Heart right ventricle (tissue), 16 donors: ENCODE data around the gene CHAC1. TPM values are rescaled to one million over a fixed set of nuclear protein-coding genes. Genes with fewer than 3 reads are reported as not detected.

Experiments
- ATAC-seq, 8 donors: fragments of 200-7000 bp; cut with Tn5 transposase; one replicate each; pipeline ENCODE4 v1.9.1; 2020; ENCODE audit warnings: mild to moderate bottlenecking in 8 of 8, moderate library complexity in 8 of 8, moderate number of reproducible peaks in 1 of 8
- DNase-seq, 2 donors: peaks; one replicate each; pipeline ENCODE4 v3.0.0-alpha.2; 2020
- H3K27ac ChIP-seq, 10 donors: fragments of 200-600 bp; sonication (generic) in 2 of 10; one replicate each; pipeline versions ENCODE4 v1.5.0 to v1.8.0; 2020 to 2022; ENCODE audit warnings: mild to moderate bottlenecking in 3 of 10
- H3K27me3 ChIP-seq, 7 donors: fragments of 200-600 bp; one replicate each; pipeline ENCODE4 v1.8.0; 2021 to 2022; ENCODE audit warnings: mild to moderate bottlenecking in 2 of 7
- H3K36me3 ChIP-seq, 9 donors: fragments of 200-600 bp; sonication (generic) in 1 of 9; one replicate each; pipeline versions ENCODE4 v1.5.0 to v1.8.0; 2020 to 2022; ENCODE audit warnings: mild to moderate bottlenecking in 2 of 9
- H3K4me1 ChIP-seq, 9 donors: fragments of 200-600 bp; sonication (generic) in 1 of 9; one replicate each; pipeline versions ENCODE4 v1.5.0 to v1.8.0; 2020 to 2022; ENCODE audit warnings: mild to moderate bottlenecking in 4 of 9
- H3K4me3 ChIP-seq, 10 donors: fragments of 200-600 bp; sonication (generic) in 2 of 10; one replicate each; pipeline versions ENCODE4 v1.5.0 to v1.8.0; 2020 to 2022; ENCODE audit warnings: mild to moderate bottlenecking in 7 of 10, moderate library complexity in 2 of 10
- H3K9me3 ChIP-seq, 11 donors: fragments of 200-600 bp in 10 of 11; sonication (generic) in 2 of 11; one replicate each; pipeline versions ENCODE4 v1.5.0 to v1.8.0; 2013 to 2022; ENCODE audit warnings: mild to moderate bottlenecking in 2 of 11, control low read depth in 1 of 11, moderate library complexity in 1 of 11
- WGBS, 2 donors: extraction: QIAGEN DNeasy Blood & Tissue Kit; methylation state at CpG; one replicate each; pipeline ENCODE4 v1.1.7; 2013; ENCODE audit warnings: inconsistent platforms in 1 of 2; 5-methylcytosine and 5-hydroxymethylcytosine counted together
- intact Hi-C, 10 donors: fragments of 100-400 bp; cut with DNase I; formaldehyde crosslinking; loops; one replicate each; pipeline versions ENCODE4 v1.11.1 to v1.14.2; 2022
- polyA plus RNA-seq, 2 donors: library from polyadenylated mRNA; stranded (reverse); fragments of 200-250 nt; gene quantifications; one replicate each; pipeline ENCODE4 v1.2.3, GENCODE V29; 2013
- total RNA-seq, 10 donors: library from RNA; stranded (reverse); fragmentation: NEBNext Ultra II Directional in 3 of 10; extraction: Animal tissue kit (Norgen Biotek cat#: 25700) in 3 of 10; gene quantifications; one replicate each; pipeline versions ENCODE4 v1.2.1 to v1.2.4, GENCODE V29; 2021 to 2023
- TF ChIP-seq, protein P1 (sequence below), 9 donors: fragments of 200-600 bp; sonication (generic) in 2 of 9; IDR thresholded peaks; one replicate each; pipeline versions ENCODE4 v1.5.0 to v1.8.0; 2021 to 2022; ENCODE audit warnings: antibody characterized with exemption in 9 of 9, mild to moderate bottlenecking in 5 of 9, moderate library complexity in 1 of 9
- donor health status: Arrhythmogenic right ventricular cardiomyopathy.
- donor health status: ischemic (EF 13 %, LVEDD 7.1; RV severe dilation, severe dysfunction).
- donor health status: healthy with polysubstance abuse.
- donor health status: DM: no; HTN: yes; CAD: no.
- donor health status: DM: no; HTN: no; CAD: no.
- donor health status: ischemic (EF 25% LVEDD 6.9; RV normal size, moderate dysfunction).
- donor health status: ischemic (EF 25% LVEDD 5.7; RV mildly dilated, moderate dysfunction).
- donor health status: healthy.
- donor health status: DM: yes; HTN: yes; CAD: no.
- donor health status: Ischemic cardiomyopathy.
- donor health status: ischemic (EF 35%, LVEDD 5.7; RV mildly dilated, moderate dysfunction).
- donor health status: nonischemic (EF 11% LVEDD 7.7; RV severe dilation, severe dysfunction).
- donor health status: DM: yes; HTN: yes; CAD: no.
- donor health status: PGD.
- donor health status: ischemic (EF 29% LVEDD 5.4; RV normal size, mild dysfunction).
- donor health status: nonischemic (EF 23%, LVEDD 6.1; RV moderate dilation, normal function).

CHAC1 gene
- total and polyA plus RNA-seq, 12 donors, result 0.31 to 7.6 (median 1.7) TPM

DNA sequence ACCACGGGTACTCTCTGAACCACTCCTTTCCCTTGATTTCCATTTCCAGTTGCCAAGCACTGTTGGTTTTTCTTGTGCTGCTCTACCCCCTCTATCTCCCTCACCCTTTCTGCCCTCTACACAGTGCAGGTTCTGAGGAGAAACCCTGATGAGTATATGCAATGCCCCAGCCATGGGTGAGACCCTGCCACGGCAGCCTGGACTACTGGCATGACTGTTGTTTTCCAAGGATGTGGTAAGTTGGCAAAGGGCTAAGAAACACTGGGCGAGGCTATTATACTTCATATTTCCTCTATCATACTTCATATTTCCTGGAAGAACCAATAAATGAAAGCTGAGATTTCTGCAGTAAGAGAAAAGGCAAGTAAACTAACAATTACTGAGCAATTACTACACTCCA is 27.9 kb downstream of the CHAC1 start:
- DNase-seq, result no peak
- H3K4me3 ChIP-seq, result no peak overlapping the region
- H3K27ac ChIP-seq, result no peak overlapping the region
- no peaks in the 10 kb centered on the region for H3K27me3 ChIP-seq
- intact Hi-C loops, result loop anchor here in 1 of 10 donors (5.0 kb wide), 1 partner anchor 39 kb away; no protein-coding TSS in a partner anchor
- WGBS, 2 donors, result 74 to 86% methylated on average over 3 of the region's 3 CpGs
- H3K36me3 ChIP-seq, result peaks cover 0 to 100% (median 62%) of the 10 kb centered on the region in 9 donors
- TF ChIP-seq, protein P1, sequence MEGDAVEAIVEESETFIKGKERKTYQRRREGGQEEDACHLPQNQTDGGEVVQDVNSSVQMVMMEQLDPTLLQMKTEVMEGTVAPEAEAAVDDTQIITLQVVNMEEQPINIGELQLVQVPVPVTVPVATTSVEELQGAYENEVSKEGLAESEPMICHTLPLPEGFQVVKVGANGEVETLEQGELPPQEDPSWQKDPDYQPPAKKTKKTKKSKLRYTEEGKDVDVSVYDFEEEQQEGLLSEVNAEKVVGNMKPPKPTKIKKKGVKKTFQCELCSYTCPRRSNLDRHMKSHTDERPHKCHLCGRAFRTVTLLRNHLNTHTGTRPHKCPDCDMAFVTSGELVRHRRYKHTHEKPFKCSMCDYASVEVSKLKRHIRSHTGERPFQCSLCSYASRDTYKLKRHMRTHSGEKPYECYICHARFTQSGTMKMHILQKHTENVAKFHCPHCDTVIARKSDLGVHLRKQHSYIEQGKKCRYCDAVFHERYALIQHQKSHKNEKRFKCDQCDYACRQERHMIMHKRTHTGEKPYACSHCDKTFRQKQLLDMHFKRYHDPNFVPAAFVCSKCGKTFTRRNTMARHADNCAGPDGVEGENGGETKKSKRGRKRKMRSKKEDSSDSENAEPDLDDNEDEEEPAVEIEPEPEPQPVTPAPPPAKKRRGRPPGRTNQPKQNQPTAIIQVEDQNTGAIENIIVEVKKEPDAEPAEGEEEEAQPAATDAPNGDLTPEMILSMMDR (IDR thresholded peaks at IDR 0.05), result no peak
- H3K9me3 ChIP-seq, result no peaks in the 10 kb centered on the region
- ATAC-seq, result no peak
- peaks cover 0 to 16% (median 0%) of the 10 kb centered on the region in 9 donors for H3K4me1 ChIP-seq

DNA sequence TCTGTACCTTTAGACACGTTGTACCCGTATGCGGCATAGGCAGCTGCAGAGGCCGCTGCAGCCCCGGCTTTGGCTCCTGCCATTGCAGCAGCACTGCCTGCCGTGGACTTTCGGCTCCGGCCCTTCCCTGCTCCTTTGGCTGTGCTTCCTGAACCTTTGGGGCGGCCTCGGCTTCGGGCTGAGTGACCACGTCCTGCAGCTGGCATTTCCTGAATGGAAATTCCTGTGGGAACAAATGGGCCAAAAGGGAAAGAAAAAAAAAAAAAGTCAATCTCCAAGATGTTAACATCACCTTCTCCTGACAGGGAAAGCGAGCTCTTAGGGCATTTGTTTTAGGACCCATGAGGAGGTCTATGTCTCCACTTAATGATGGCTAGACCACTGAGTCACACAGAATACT is 29.6 kb downstream of the CHAC1 start:
- Histone ChIP-seq H3K27ac (peak overlapping the region in 3 of 10 donors; percentile 13 to 34 (median 16)), H3K9me3 (no peaks in the 10 kb centered on the region), H3K4me3 (no peak overlapping the region), H3K27me3 (no peaks in the 10 kb centered on the region), H3K36me3 (peaks cover 0 to 100% (median 73%) of the 10 kb centered on the region in 9 donors), H3K4me1 (peaks cover 0 to 16% (median 0%) of the 10 kb centered on the region in 9 donors)
- ATAC-seq (peak in 3 of 8 donors; percentile 41 to 60 (median 50)), DNase-seq (peak in 1 of 2 donors; percentile 32)
- TF ChIP-seq, protein P1 (IDR thresholded peaks at IDR 0.05), result no peak
- intact Hi-C loops, result loop anchor here in 1 of 10 donors (5.0 kb wide), 1 partner anchor 41 kb away; no protein-coding TSS in a partner anchor
- WGBS, 2 donors, result 63 to 72% methylated on average over 13 of the region's 13 CpGs

DNA sequence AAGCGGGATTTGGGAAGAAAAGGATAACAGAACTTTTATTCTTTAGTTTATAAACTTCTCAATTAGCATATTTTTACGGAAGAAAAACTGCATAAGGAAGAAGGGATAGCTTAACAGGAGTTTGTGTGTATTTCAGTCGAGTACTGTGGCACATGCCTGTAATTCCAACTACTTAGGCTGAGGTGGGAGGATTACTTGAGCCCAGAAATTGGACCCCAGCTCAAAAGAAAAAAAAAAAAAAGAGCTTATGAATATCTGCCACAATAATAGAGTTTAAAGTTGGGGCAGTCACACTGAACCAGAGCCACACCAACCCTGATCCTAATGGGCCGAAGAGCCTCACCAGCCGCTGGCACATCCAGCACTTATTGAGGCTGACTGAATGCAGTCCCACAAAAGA is 31.1 kb downstream of the CHAC1 start:
- no peak overlapping the region for H3K27ac ChIP-seq
- H3K27me3 ChIP-seq, result no peaks in the 10 kb centered on the region
- DNase-seq (no peak), ATAC-seq (no peak)
- intact Hi-C loops, result loop anchor here in 1 of 10 donors (5.0 kb wide), 1 partner anchor 42 kb away; no protein-coding TSS in a partner anchor
- no peaks in the 10 kb centered on the region for H3K9me3 ChIP-seq
- peaks cover 0 to 100% (median 66%) of the 10 kb centered on the region in 9 donors for H3K36me3 ChIP-seq
- no peak overlapping the region for H3K4me3 ChIP-seq
- peaks cover 0 to 16% (median 0%) of the 10 kb centered on the region in 9 donors for H3K4me1 ChIP-seq
- TF ChIP-seq, protein P1 (IDR thresholded peaks at IDR 0.05), result no peak
- WGBS, 2 donors, result 94 to 95% methylated on average over 5 of the region's 5 CpGs

DNA sequence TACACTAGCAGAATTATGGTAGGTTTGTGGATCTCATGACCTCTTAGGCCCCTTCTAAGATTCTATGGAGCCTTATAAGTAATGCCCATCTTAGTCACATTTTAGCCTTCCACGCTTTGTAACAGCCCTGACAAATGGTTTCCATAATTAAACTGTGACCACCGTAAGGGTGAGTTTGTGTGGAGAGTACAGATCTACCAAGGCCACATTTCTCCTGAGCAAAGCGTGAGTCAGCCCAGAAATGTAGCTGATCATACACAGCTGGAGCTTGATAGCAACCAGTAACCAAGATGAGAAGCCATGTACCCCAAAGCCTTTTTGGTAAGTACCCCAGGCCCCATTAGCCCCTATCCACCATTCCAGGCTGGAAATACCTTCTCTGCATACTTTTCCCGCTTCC is 31.7 kb downstream of the CHAC1 start:
- Histone ChIP-seq H3K4me3 (no peak overlapping the region), H3K4me1 (peaks cover 0 to 16% (median 0%) of the 10 kb centered on the region in 9 donors), H3K9me3 (no peaks in the 10 kb centered on the region), H3K36me3 (peaks cover 0 to 99% (median 60%) of the 10 kb centered on the region in 9 donors), H3K27me3 (no peaks in the 10 kb centered on the region), H3K27ac (no peak overlapping the region)
- intact Hi-C loops, result loop anchor here in 1 of 10 donors (5.0 kb wide), 1 partner anchor 43 kb away; no protein-coding TSS in a partner anchor
- 94 to 96% methylated on average over 4 of the region's 4 CpGs for WGBS, 2 donors
- TF ChIP-seq, protein P1 (IDR thresholded peaks at IDR 0.05), result no peak
- DNase-seq (no peak), ATAC-seq (no peak)
